ENCODE data around the gene SORCS2. TPM values are rescaled to one million over a fixed set of nuclear protein-coding genes. Genes with fewer than 3 reads are reported as not detected.

Gene SORCS2
- total RNA-seq, 1 experiment from 2014 or later: not detected

- no peak for DNase-seq
- CTCF ChIA-PET: no interaction called here
- no peak overlapping the region for H3K27ac Mint-ChIP-seq (ENCODE audit: unreplicated experiment)
- H3K36me3 Mint-ChIP-seq (ENCODE audit: insufficient read depth, unreplicated experiment): no peaks in the 10 kb centered on the region
- TF ChIP-seq CTCF (IDR thresholded peaks at IDR 0.05; ENCODE audit: unreplicated experiment): no peak
- peaks cover 66% of the 10 kb centered on the region for H3K27me3 Mint-ChIP-seq (ENCODE audit: unreplicated experiment)
- no peaks in the 10 kb centered on the region for H3K4me1 Mint-ChIP-seq (ENCODE audit: low read depth, unreplicated experiment)
- H3K9me3 Mint-ChIP-seq (ENCODE audit: low read depth, unreplicated experiment): peaks cover 2% of the 10 kb centered on the region
- intact Hi-C loops (cut with micrococcal nuclease; ENCODE audit: unreplicated experiment): no loop called here
- no TSS peak for BruUV-seq (replicated peaks)
- H3K4me3 Mint-ChIP-seq (ENCODE audit: low read depth, unreplicated experiment): no peak overlapping the region
These were observed 51.4 kb downstream of the SORCS2 start for GRCh38 chr4:7243609-7244330.

GRCh38 chr4:7244331-7244665, 52.0 kb downstream of the SORCS2 start:
- Mint-ChIP-seq H3K36me3 (ENCODE audit: insufficient read depth, unreplicated experiment) (no peaks in the 10 kb centered on the region), H3K4me1 (ENCODE audit: low read depth, unreplicated experiment) (no peaks in the 10 kb centered on the region), H3K4me3 (ENCODE audit: low read depth, unreplicated experiment) (no peak overlapping the region), H3K27ac (ENCODE audit: unreplicated experiment) (no peak overlapping the region), H3K27me3 (ENCODE audit: unreplicated experiment) (peaks cover 66% of the 10 kb centered on the region), H3K9me3 (ENCODE audit: low read depth, unreplicated experiment) (peaks cover 1% of the 10 kb centered on the region)
- CTCF ChIA-PET: no interaction called here
- no peak for TF ChIP-seq CTCF (IDR thresholded peaks at IDR 0.05; ENCODE audit: unreplicated experiment)
- no TSS peak for BruUV-seq (replicated peaks)
- intact Hi-C loops (cut with micrococcal nuclease; ENCODE audit: unreplicated experiment): no loop called here
- DNase-seq: no peak

GRCh38 chr4:7244751-7245320, 52.5 kb downstream of the SORCS2 start:
- Mint-ChIP-seq H3K4me1 (ENCODE audit: low read depth, unreplicated experiment) (no peaks in the 10 kb centered on the region), H3K4me3 (ENCODE audit: low read depth, unreplicated experiment) (no peak overlapping the region), H3K27me3 (ENCODE audit: unreplicated experiment) (peaks cover 65% of the 10 kb centered on the region), H3K9me3 (ENCODE audit: low read depth, unreplicated experiment) (no peaks in the 10 kb centered on the region), H3K27ac (ENCODE audit: unreplicated experiment) (no peak overlapping the region), H3K36me3 (ENCODE audit: insufficient read depth, unreplicated experiment) (no peaks in the 10 kb centered on the region)
- intact Hi-C loops (cut with micrococcal nuclease; ENCODE audit: unreplicated experiment): no loop called here
- BruUV-seq (replicated peaks): no TSS peak
- DNase-seq: no peak
- CTCF ChIA-PET: no interaction called here
- no peak for TF ChIP-seq CTCF (IDR thresholded peaks at IDR 0.05; ENCODE audit: unreplicated experiment)

GRCh38 chr4:7247521-7247920, 55.2 kb downstream of the SORCS2 start:
- no peaks in the 10 kb centered on the region for H3K9me3 Mint-ChIP-seq (ENCODE audit: low read depth, unreplicated experiment)
- TF ChIP-seq CTCF (IDR thresholded peaks at IDR 0.05; ENCODE audit: unreplicated experiment): no peak
- no peaks in the 10 kb centered on the region for H3K36me3 Mint-ChIP-seq (ENCODE audit: insufficient read depth, unreplicated experiment)
- no peak overlapping the region for H3K4me3 Mint-ChIP-seq (ENCODE audit: low read depth, unreplicated experiment)
- intact Hi-C loops (cut with micrococcal nuclease; ENCODE audit: unreplicated experiment): no loop called here
- CTCF ChIA-PET: no interaction called here
- BruUV-seq (replicated peaks): no TSS peak
- no peak for DNase-seq
- no peak overlapping the region for H3K27ac Mint-ChIP-seq (ENCODE audit: unreplicated experiment)
- H3K4me1 Mint-ChIP-seq (ENCODE audit: low read depth, unreplicated experiment): no peaks in the 10 kb centered on the region
- H3K27me3 Mint-ChIP-seq (ENCODE audit: unreplicated experiment): peaks cover 70% of the 10 kb centered on the region
